ENCODE results near the gene COG5. TPM values are rescaled to one million over a fixed set of nuclear protein-coding genes. Genes with fewer than 3 reads are reported as not detected.

The COG5 gene
- total RNA-seq, 2 experiments from 2014 or later, result 37.6 to 40.3 TPM

GRCh38 chr7:107264723-107265122, 299.0 kb downstream of the COG5 start:
- Mint-ChIP-seq H3K27me3 (no peaks in the 10 kb centered on the region), H3K4me1 (ENCODE audit: low read depth) (no peaks in the 10 kb centered on the region), H3K36me3 (ENCODE audit: low read depth) (peaks cover 8% of the 10 kb centered on the region), H3K4me3 (no peak overlapping the region), H3K27ac (no peak overlapping the region), H3K9me3 (no peaks in the 10 kb centered on the region)
- DNase-seq (no peak), ATAC-seq (no peak)
- intact Hi-C loops (cut with micrococcal nuclease), result no loop called here
- ChIA-PET POLR2A (no interaction called here), CTCF (no interaction called here)
- TF ChIP-seq CTCF (IDR thresholded peaks at IDR 0.05), result no peak

GRCh38 chr7:107262857-107263256, 300.9 kb downstream of the COG5 start:
- H3K27me3 Mint-ChIP-seq, result no peaks in the 10 kb centered on the region
- H3K27ac Mint-ChIP-seq, result no peak overlapping the region
- DNase-seq (no peak), ATAC-seq (no peak)
- TF ChIP-seq CTCF (IDR thresholded peaks at IDR 0.05), result no peak
- peaks cover 7% of the 10 kb centered on the region for H3K36me3 Mint-ChIP-seq (ENCODE audit: low read depth)
- H3K4me3 Mint-ChIP-seq, result no peak overlapping the region
- POLR2A ChIA-PET, result no interaction called here
- H3K9me3 Mint-ChIP-seq, result no peaks in the 10 kb centered on the region
- H3K4me1 Mint-ChIP-seq (ENCODE audit: low read depth), result no peaks in the 10 kb centered on the region
- intact Hi-C loops (cut with micrococcal nuclease), result no loop called here
- CTCF ChIA-PET, result no interaction called here

- no peaks in the 10 kb centered on the region for H3K27me3 Mint-ChIP-seq
- no peak for TF ChIP-seq CTCF (IDR thresholded peaks at IDR 0.05)
- H3K9me3 Mint-ChIP-seq, result no peaks in the 10 kb centered on the region
- H3K4me1 Mint-ChIP-seq (ENCODE audit: low read depth), result no peaks in the 10 kb centered on the region
- H3K36me3 Mint-ChIP-seq (ENCODE audit: low read depth), result peaks cover 7% of the 10 kb centered on the region
- H3K27ac Mint-ChIP-seq, result no peak overlapping the region
- POLR2A ChIA-PET, result no interaction called here
- DNase-seq, result no peak
- H3K4me3 Mint-ChIP-seq, result no peak overlapping the region
- no peak for ATAC-seq
- CTCF ChIA-PET, result no interaction called here
- intact Hi-C loops (cut with micrococcal nuclease), result no loop called here
Observed at GRCh38 chr7:107258737-107259136, 305.0 kb downstream of the COG5 start.

GRCh38 chr7:107255602-107256001, 308.1 kb downstream of the COG5 start:
- ATAC-seq (no peak), DNase-seq (no peak)
- intact Hi-C loops (cut with micrococcal nuclease), result no loop called here
- H3K4me1 Mint-ChIP-seq (ENCODE audit: low read depth), result peaks cover 5% of the 10 kb centered on the region
- no peaks in the 10 kb centered on the region for H3K27me3 Mint-ChIP-seq
- no peak for TF ChIP-seq CTCF (IDR thresholded peaks at IDR 0.05)
- ChIA-PET POLR2A (no interaction called here), CTCF (no interaction called here)
- H3K36me3 Mint-ChIP-seq (ENCODE audit: low read depth), result no peaks in the 10 kb centered on the region
- no peak overlapping the region for H3K4me3 Mint-ChIP-seq
- no peak overlapping the region for H3K27ac Mint-ChIP-seq
- H3K9me3 Mint-ChIP-seq, result no peaks in the 10 kb centered on the region

- no peak for TF ChIP-seq CTCF (IDR thresholded peaks at IDR 0.05)
- intact Hi-C loops (cut with micrococcal nuclease), result no loop called here
- ATAC-seq (no peak), DNase-seq (no peak)
- no peak overlapping the region for H3K27ac Mint-ChIP-seq
- peaks cover 2% of the 10 kb centered on the region for H3K36me3 Mint-ChIP-seq (ENCODE audit: low read depth)
- ChIA-PET POLR2A (no interaction called here), CTCF (no interaction called here)
- no peaks in the 10 kb centered on the region for H3K27me3 Mint-ChIP-seq
- H3K4me3 Mint-ChIP-seq, result no peak overlapping the region
- peaks cover 5% of the 10 kb centered on the region for H3K4me1 Mint-ChIP-seq (ENCODE audit: low read depth)
- H3K9me3 Mint-ChIP-seq, result no peaks in the 10 kb centered on the region
Observed at GRCh38 chr7:107254398-107254985, 309.2 kb downstream of the COG5 start.
